ENCODE measurements around the gene SPAG7.

SPAG7 gene

GRCh38 chr17:4967539-4968485 lies at the start of gene SPAG7:
Gene SPAG7, minus strand, starts transcription at chr17:4967817. Its CDS starts 13 bp downstream, at chr17:4967804.
- peak; percentile 81 to 86 for DNase-seq (ENCODE audit: extremely low read depth in 1 of 2, low read depth in 1 of 2)

GRCh38 chr17:5014357-5014756 lies 46.7 kb upstream of the SPAG7 start:
- no peak for DNase-seq (ENCODE audit: extremely low read depth in 1 of 2, low read depth in 1 of 2)

GRCh38 chr17:5011928-5012327 lies 44.3 kb upstream of the SPAG7 start:
- DNase-seq (ENCODE audit: extremely low read depth in 1 of 2, low read depth in 1 of 2): no peak

GRCh38 chr17:5003214-5003867 lies 35.7 kb upstream of the SPAG7 start:
- no peak for DNase-seq (ENCODE audit: extremely low read depth in 1 of 2, low read depth in 1 of 2)

GRCh38 chr17:5002121-5002788 lies 34.6 kb upstream of the SPAG7 start:
- no peak for DNase-seq (ENCODE audit: extremely low read depth in 1 of 2, low read depth in 1 of 2)

GRCh38 chr17:5000237-5000639 lies 32.6 kb upstream of the SPAG7 start:
- DNase-seq (ENCODE audit: extremely low read depth in 1 of 2, low read depth in 1 of 2): no peak

- no peak for DNase-seq (ENCODE audit: extremely low read depth in 1 of 2, low read depth in 1 of 2)
Measured at GRCh38 chr17:4999430-5000093, 31.9 kb upstream of the SPAG7 start.

GRCh38 chr17:4998732-4999429 lies 31.3 kb upstream of the SPAG7 start:
- DNase-seq (ENCODE audit: extremely low read depth in 1 of 2, low read depth in 1 of 2): no peak

- DNase-seq (ENCODE audit: extremely low read depth in 1 of 2, low read depth in 1 of 2): no peak
Measured at GRCh38 chr17:4998027-4998731, 30.6 kb upstream of the SPAG7 start.

GRCh38 chr17:4997302-4998026 lies 29.8 kb upstream of the SPAG7 start, which contains the start of the genes INCA1 and KIF1C:
Gene INCA1, minus strand, starts transcription at chr17:4997522. Its CDS starts 3,085 bp downstream, at chr17:4994437.
Gene KIF1C, plus strand, starts transcription at chr17:4997950. Its CDS starts 2,297 bp downstream, at chr17:5000247.
- DNase-seq (ENCODE audit: extremely low read depth in 1 of 2, low read depth in 1 of 2): peak; percentile 77 to 83

- no peak for DNase-seq (ENCODE audit: extremely low read depth in 1 of 2, low read depth in 1 of 2)
Measured at GRCh38 chr17:4994081-4994595, 26.5 kb upstream of the SPAG7 start.

GRCh38 chr17:4987767-4988567 lies 20.4 kb upstream of the SPAG7 start:
- no peak for DNase-seq (ENCODE audit: extremely low read depth in 1 of 2, low read depth in 1 of 2)

- peak; percentile 76 to 83 for DNase-seq (ENCODE audit: extremely low read depth in 1 of 2, low read depth in 1 of 2)
Measured at GRCh38 chr17:4986951-4987766, 19.5 kb upstream of the SPAG7 start, which contains the start of gene CAMTA2. Gene CAMTA2, minus strand, starts transcription at chr17:4987675. Its CDS starts 1,453 bp downstream, at chr17:4986222.

GRCh38 chr17:4986403-4986802 lies 18.8 kb upstream of the SPAG7 start:
- no peak for DNase-seq (ENCODE audit: extremely low read depth in 1 of 2, low read depth in 1 of 2)

- no peak for DNase-seq (ENCODE audit: extremely low read depth in 1 of 2, low read depth in 1 of 2)
Measured at GRCh38 chr17:4982305-4982704, 14.7 kb upstream of the SPAG7 start.

- DNase-seq (ENCODE audit: extremely low read depth in 1 of 2, low read depth in 1 of 2): no peak
Measured at GRCh38 chr17:4980644-4981216, 13.1 kb upstream of the SPAG7 start.

All from activated CD8-positive, alpha-beta memory T cell treated with anti-CD3 and anti-CD28 coated beads for 1 hour (primary cell).